ENCODE results near the gene COL8A2.

DNA sequence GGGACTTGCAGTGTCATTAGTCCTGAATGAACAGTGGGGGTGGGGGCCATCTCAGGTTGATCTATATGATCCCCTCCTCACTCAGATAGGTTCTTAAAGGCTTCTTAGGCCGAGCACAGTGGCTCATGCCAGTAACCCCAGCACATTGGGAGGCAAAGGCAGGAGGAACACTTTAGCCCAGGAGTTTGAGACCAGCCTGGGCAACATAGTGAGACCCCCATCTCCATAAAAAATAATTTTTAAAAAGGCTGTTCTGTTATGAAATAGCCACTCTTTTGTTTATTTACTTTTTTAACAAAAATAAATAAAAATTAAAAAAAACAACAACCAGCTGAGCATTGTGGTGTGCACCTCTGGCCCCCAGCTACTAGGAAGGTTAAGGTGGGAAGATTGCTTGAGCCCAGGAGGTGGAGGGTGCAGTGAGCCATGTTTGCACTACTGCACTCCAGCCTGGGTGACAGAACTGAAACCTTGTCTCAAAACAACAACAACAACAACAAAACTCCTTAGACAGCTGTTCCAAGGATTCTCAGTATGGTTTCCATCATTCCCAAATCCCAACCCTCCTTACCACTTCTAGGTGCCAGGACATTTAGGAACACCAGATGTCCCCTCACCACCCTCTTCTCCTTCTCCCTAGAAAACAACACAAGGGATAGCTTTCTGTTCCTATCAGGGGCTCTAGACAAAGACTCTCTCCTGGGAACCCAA, 26.3 kb upstream of the COL8A2 start:
- TF ChIP-seq POLR2AphosphoS5 (IDR thresholded peaks at IDR 0.05; ENCODE audit: low read depth) (no peak), GABPA (IDR thresholded peaks at IDR 0.05; ENCODE audit: low read depth) (no peak)
- TF ChIP-seq, protein P1, sequence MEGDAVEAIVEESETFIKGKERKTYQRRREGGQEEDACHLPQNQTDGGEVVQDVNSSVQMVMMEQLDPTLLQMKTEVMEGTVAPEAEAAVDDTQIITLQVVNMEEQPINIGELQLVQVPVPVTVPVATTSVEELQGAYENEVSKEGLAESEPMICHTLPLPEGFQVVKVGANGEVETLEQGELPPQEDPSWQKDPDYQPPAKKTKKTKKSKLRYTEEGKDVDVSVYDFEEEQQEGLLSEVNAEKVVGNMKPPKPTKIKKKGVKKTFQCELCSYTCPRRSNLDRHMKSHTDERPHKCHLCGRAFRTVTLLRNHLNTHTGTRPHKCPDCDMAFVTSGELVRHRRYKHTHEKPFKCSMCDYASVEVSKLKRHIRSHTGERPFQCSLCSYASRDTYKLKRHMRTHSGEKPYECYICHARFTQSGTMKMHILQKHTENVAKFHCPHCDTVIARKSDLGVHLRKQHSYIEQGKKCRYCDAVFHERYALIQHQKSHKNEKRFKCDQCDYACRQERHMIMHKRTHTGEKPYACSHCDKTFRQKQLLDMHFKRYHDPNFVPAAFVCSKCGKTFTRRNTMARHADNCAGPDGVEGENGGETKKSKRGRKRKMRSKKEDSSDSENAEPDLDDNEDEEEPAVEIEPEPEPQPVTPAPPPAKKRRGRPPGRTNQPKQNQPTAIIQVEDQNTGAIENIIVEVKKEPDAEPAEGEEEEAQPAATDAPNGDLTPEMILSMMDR (IDR thresholded peaks at IDR 0.05; ENCODE audit: insufficient read depth, low read length), result no peak
- TF ChIP-seq, protein P2, sequence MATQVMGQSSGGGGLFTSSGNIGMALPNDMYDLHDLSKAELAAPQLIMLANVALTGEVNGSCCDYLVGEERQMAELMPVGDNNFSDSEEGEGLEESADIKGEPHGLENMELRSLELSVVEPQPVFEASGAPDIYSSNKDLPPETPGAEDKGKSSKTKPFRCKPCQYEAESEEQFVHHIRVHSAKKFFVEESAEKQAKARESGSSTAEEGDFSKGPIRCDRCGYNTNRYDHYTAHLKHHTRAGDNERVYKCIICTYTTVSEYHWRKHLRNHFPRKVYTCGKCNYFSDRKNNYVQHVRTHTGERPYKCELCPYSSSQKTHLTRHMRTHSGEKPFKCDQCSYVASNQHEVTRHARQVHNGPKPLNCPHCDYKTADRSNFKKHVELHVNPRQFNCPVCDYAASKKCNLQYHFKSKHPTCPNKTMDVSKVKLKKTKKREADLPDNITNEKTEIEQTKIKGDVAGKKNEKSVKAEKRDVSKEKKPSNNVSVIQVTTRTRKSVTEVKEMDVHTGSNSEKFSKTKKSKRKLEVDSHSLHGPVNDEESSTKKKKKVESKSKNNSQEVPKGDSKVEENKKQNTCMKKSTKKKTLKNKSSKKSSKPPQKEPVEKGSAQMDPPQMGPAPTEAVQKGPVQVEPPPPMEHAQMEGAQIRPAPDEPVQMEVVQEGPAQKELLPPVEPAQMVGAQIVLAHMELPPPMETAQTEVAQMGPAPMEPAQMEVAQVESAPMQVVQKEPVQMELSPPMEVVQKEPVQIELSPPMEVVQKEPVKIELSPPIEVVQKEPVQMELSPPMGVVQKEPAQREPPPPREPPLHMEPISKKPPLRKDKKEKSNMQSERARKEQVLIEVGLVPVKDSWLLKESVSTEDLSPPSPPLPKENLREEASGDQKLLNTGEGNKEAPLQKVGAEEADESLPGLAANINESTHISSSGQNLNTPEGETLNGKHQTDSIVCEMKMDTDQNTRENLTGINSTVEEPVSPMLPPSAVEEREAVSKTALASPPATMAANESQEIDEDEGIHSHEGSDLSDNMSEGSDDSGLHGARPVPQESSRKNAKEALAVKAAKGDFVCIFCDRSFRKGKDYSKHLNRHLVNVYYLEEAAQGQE (IDR thresholded peaks at IDR 0.05; ENCODE audit: insufficient replicate concordance, low read depth), result no peak
